Fibroblast of upper back skin (primary cell): ENCODE data around the gene S100A4.

Experiments
- DNase-seq: peaks from one replicate; pipeline ENCODE4 v3.0.0-alpha.2; 2013

S100A4 gene

GRCh38 chr1:153503766-153504165 is 41.8 kb downstream of the S100A4 start:
- DNase-seq, result no peak

GRCh38 chr1:153498746-153499145 is 46.9 kb downstream of the S100A4 start:
- DNase-seq, result no peak

GRCh38 chr1:153495536-153495935 is 50.1 kb downstream of the S100A4 start:
- DNase-seq, result no peak

GRCh38 chr1:153494976-153495535 is 50.5 kb downstream of the S100A4 start:
- DNase-seq, result peak; percentile 63
